Left colon (tissue), 2 donors: ENCODE results near the gene TBCK. TPM values are rescaled to one million over a fixed set of nuclear protein-coding genes. Genes with fewer than 3 reads are reported as not detected.
A peak's percentile ranks its signal among the peaks of the same experiment; 100 is the strongest.

Experiments used
- ATAC-seq: fragments of 200-7000 bp; cut with Tn5 transposase; one replicate; pipeline ENCODE4 v1.9.1; 2020; ENCODE audit warnings: mild to moderate bottlenecking, moderate library complexity
- DNase-seq, 2 donors: peaks; one replicate each; pipeline ENCODE4 v3.0.0-alpha.2; 2020
- intact Hi-C, 2 donors: fragments of 100-400 bp; cut with DNase I in 1 of 2; cut with micrococcal nuclease in 1 of 2; formaldehyde crosslinking; loops; one replicate each; pipeline versions ENCODE4 v1.11.2 to v1.14.0; 2022; cut with DNase I, micrococcal nuclease
- long read RNA-seq: library from polyadenylated mRNA; unstranded; transcript quantifications from one replicate; pipeline ENCODE4 v2.0.0, GENCODE V29; 2021
- total RNA-seq, 2 donors: library from RNA; stranded (reverse); fragmentation: NEBNext Ultra II Directional; extraction: Animal tissue kit (Norgen Biotek cat#: 25700); gene quantifications; one replicate each; pipeline ENCODE4 v1.2.1, GENCODE V29; 2021
- donor health status: DM: no; HTN: no; CAD: no.
- donor health status: DM: yes; HTN: yes; CAD: no.

The TBCK gene
- 10 to 100 TPM; 28.1 to 29.2 TPM for total RNA-seq
- long read RNA-seq, partial matches to known transcripts: 2 of 11 reads
- long read RNA-seq, other reads (novel, unspliced or antisense): 5 of 11 reads

GRCh38 chr4:106315968-106316772 lies at the start of gene TBCK, which contains the start of gene AIMP1:
Gene TBCK, minus strand, starts transcription at chr4:106316209. Its CDS starts 7,249 bp downstream, at chr4:106308960.
Gene AIMP1, plus strand, starts transcription at chr4:106316550. Its CDS starts 8,460 bp downstream, at chr4:106325010.
- peak; percentile 95 for ATAC-seq
- DNase-seq: peak; percentile 90 to 91
- intact Hi-C loops: no loop called here

DNA sequence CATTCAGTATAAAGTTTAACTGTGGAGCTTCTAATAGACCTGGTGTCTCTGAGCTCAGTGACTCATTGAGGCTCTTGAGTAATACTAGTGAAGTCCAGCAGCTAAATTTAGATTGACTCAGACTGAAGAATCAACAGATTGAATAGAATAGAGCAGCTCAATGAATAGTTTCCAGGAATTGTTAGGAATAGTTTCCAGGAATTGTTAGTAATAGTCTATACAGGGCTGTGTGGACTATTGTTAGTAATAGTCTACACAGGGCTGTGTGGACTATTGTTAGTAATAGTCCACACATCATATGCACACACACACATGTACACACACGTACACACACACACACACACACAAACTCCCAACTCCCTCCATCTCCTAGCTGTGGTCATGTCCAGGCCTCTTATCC lies 49.6 kb upstream of the TBCK start:
- DNase-seq (no peak), ATAC-seq (no peak)
- intact Hi-C loops: loop anchor here in 1 of 2 donors (5.0 kb wide), 2 partner anchors 442 to 812 kb away; no protein-coding TSS in a partner anchor

GRCh38 chr4:106364282-106364681 lies 48.3 kb upstream of the TBCK start:
- DNase-seq (no peak), ATAC-seq (no peak)
- intact Hi-C loops: no loop called here

DNA sequence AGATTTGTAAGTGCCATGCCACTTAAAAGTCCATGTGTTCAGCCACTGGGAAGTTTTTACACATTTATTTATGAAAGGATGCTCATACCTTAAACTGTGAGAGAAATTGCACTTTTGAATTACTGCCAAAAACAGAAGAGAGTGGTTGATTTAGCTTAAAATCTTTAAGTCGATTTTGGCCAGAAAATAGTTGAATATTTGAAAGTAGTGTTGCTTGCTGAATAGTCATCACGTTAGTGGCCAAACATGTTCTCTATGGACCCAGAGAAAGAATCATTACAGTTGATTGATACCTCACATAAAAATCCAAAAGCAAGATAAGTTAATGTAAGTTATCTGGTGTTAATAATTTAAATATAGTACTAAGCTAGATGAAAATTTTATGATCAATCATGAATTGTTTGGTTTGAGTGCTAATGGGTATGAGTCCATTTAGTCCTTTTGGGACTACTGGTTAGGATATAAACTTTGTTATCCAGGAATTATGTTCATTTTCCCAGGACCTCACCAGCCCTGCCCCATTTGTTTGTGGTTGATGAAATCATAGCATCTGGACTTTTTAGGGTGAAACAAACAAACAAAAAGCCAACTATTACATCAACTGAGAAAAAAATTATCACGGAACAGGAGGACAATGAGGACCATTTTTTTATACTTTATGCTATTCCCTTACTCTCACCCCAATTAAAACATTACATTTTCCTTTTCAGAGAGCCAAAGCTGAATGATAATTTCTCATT lies 46.2 kb upstream of the TBCK start:
- no peak for ATAC-seq
- no peak for DNase-seq
- intact Hi-C loops: no loop called here

DNA sequence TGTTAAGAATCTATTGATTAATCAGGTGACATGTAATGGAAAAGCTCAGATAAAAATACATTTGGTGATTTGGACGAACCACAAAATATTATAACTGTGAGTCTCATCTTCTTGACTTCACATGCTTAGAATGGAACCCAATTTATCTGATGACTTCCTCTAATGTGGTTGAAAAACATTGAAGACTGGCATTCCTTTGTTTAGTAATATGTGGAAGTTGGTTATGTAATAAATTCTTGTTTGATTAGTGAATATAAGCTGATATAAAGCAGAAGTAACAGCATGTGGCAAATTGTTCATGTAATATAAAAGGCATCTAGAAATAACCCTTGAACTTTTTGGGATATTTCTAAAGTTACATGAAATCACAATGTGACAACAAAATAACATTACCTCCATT lies 42.9 kb upstream of the TBCK start:
- ATAC-seq (no peak), DNase-seq (no peak)
- intact Hi-C loops: no loop called here

DNA sequence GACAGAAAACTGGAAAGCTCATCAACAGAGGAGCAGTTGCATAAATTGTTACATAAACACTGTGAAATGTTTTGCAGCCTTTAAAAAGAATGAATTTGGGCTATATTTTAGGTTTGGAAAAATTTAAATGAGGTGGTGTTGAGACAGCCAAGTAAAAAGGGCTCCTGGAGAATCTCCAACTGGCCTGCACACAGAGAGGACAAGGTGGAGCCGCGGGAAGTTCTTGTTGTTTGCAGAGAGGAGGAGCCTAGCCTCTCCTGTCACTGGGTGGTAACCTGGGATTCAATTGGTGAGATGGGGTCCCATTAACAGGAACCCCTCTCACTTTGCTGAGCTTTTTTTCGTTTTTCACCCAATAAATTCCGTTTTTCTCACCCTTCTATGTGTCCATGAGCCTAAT lies 39.2 kb upstream of the TBCK start:
- intact Hi-C loops: no loop called here
- ATAC-seq: peak; percentile 37
- DNase-seq: peak in 1 of 2 donors; percentile 3

GRCh38 chr4:106353786-106354185 lies 37.8 kb upstream of the TBCK start:
- no peak for ATAC-seq
- DNase-seq: no peak
- intact Hi-C loops: no loop called here

DNA sequence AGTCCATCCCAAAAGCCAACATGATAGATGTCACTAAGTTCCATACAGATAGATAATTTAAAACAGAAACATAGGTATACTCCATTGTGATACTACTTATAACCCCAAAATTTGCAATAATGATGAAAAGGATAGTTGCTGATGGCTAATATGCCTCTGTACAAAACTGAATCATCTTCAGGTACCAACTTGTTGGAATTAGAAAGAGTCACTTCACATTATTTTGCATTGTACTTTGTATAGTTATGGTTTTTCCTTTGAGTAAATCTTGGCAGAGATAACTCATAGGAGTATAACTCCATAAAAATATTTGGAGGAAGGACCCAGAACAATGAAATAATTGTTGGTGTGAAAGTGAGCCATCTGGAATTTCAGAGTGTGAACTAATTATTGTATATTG lies 35.0 kb upstream of the TBCK start:
- intact Hi-C loops: no loop called here
- DNase-seq: no peak
- ATAC-seq: no peak

DNA sequence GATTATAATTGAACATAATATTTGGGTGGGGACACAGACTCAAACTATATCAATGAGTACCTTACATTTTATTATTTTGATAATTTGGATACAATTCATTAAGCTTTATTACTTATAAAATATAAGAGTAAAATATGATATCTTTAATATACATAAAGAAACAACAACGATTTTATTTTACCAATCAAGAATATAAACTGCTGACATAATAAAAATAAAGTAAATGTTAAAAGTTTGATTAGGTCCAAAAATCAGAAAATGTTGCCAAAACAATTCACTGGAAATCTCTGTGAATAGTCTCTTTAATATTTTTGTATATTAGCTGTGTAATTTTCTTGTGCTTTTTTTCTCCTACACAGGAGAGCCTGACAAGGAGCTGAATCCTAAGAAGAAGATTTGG lies 31.2 kb upstream of the TBCK start:
- ATAC-seq: no peak

GRCh38 chr4:106344647-106344970 lies 28.6 kb upstream of the TBCK start:
- DNase-seq (no peak), ATAC-seq (no peak)
- intact Hi-C loops: no loop called here

More for the DNA sequence above, 31.2 kb upstream of the TBCK start:
- intact Hi-C loops: no loop called here
- DNase-seq: no peak

DNA sequence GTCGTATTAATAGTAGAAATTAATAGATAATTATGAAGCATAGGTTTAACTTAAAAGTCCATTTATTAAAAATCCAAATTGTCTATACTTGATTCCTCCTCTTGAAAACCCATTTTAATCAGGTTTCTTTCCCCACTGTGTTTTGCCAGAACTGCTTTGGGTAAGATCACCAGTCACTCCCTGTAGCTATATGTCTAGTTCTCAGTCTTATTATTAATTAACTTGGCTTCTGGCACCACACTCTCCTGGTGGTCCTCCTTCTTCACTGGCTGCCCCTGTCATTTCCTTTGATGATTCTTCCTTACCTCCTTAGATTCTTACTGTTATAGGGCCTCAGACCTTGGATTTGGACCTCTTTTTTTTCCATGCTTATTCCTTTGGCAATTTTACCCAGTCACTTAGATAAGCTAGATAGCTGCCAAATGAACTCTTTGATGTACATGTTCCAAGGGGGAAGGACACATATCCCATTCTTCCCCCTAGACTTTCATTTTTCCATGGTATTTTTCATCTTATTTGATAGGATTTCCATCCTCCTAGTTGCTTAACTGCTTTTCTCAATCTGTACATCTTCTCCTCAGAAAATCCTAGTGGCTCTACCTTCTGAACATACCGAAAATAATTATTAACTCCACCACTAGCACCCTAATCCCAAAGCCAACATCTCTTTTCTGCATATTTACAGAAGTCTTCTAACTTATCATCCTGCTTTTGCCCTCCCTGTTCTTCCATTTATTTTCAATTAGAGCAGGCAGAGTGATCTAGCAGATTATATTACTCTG lies 28.0 kb upstream of the TBCK start:
- no peak for DNase-seq
- ATAC-seq: no peak
- intact Hi-C loops: no loop called here

GRCh38 chr4:106340774-106341173 lies 24.8 kb upstream of the TBCK start:
- ATAC-seq (no peak), DNase-seq (no peak)
- intact Hi-C loops: no loop called here

- DNase-seq (no peak), ATAC-seq (no peak)
- intact Hi-C loops: no loop called here
Observed at GRCh38 chr4:106339431-106339830, 23.4 kb upstream of the TBCK start.

- intact Hi-C loops: no loop called here
- ATAC-seq: no peak
- DNase-seq: no peak
Observed at GRCh38 chr4:106338671-106339070, 22.7 kb upstream of the TBCK start.

- intact Hi-C loops: no loop called here
- ATAC-seq (no peak), DNase-seq (no peak)
Observed at GRCh38 chr4:106337916-106338315, 21.9 kb upstream of the TBCK start.

GRCh38 chr4:106336618-106337017 lies 20.6 kb upstream of the TBCK start:
- no peak for DNase-seq
- intact Hi-C loops: no loop called here
- no peak for ATAC-seq

- DNase-seq (no peak), ATAC-seq (no peak)
- intact Hi-C loops: no loop called here
Observed at GRCh38 chr4:106334741-106335470, 18.9 kb upstream of the TBCK start.

- DNase-seq (no peak), ATAC-seq (peak; percentile 51)
- intact Hi-C loops: no loop called here
Observed at GRCh38 chr4:106333186-106333585, 17.2 kb upstream of the TBCK start.
